GM12891 (cell line): ENCODE data around the gene FCRL2.

Experiments
- POLR2A ChIP-seq: IDR thresholded peaks from 2 replicates; pipeline ENCODE4 v1.6.1; 2011; ENCODE audit warnings: low read depth, low read length, control low read depth
- POLR2AphosphoS5 ChIP-seq: IDR thresholded peaks from 2 replicates; pipeline ENCODE4 v1.6.1; 2011; ENCODE audit warnings: low read depth, low read length, control low read depth
- SPI1 ChIP-seq: IDR thresholded peaks from 2 replicates; pipeline ENCODE4 v1.6.1; 2011; ENCODE audit warnings: low read depth, low read length, control low read depth

DNA sequence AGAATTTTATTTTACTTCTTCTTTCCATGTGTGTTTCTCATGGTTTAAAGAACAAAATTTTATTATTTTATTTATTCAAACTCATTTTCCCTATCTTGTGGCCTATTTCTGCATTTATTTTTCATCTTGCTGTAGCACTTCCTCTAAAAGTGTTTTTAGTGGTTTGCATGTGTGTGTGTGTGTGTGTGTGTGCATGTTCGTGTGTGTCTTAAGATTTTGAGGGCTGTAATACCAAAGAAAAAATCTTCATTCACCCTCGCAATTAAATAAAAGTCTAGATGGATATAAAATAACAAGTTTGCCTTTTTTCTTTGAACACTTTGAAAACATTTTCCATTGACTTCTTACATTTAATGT is 51.7 kb downstream of the FCRL2 start:
- TF ChIP-seq POLR2AphosphoS5 (no peak), POLR2A (no peak), SPI1 (peak; percentile 56; the same call in 1 of the 2 replicates)
